NB4 (cell line): ENCODE results near the gene SPAG8.

Experiments used
- CTCF ChIP-seq: IDR thresholded peaks from one replicate; pipeline ENCODE4 v1.5.1; 2012; ENCODE audit warnings: low read depth, low read length
- POLR2A ChIP-seq: IDR thresholded peaks from 2 replicates; pipeline ENCODE4 v1.6.1; 2011; ENCODE audit warnings: mild to moderate bottlenecking; ENCODE audit not compliant: insufficient read length; ENCODE audit errors: extremely low read depth

GRCh38 chr9:35847792-35848572, 35.9 kb upstream of the SPAG8 start:
- no peak for TF ChIP-seq POLR2A
- TF ChIP-seq CTCF = no peak
